Upper lobe of left lung (tissue), 4 donors: ENCODE results near the gene GRHL1.

ENCODE experiments used
- EP300 ChIP-seq, 4 donors: sonication (generic); formaldehyde crosslinking; IDR thresholded peaks; one replicate each; pipeline ENCODE4 v1.5.1; 2017; ENCODE audit warnings: antibody characterized with exemption in 4 of 4, control low read depth in 2 of 4
- POLR2A ChIP-seq, 4 donors: fragments of 450-650 bp; IDR thresholded peaks; one replicate each; pipeline ENCODE4 v1.5.1; 2016 to 2017; ENCODE audit warnings: antibody characterized with exemption in 4 of 4, mild to moderate bottlenecking in 2 of 4
- POLR2AphosphoS5 ChIP-seq, 2 donors: sonication (generic); formaldehyde crosslinking; IDR thresholded peaks; one replicate each; pipeline ENCODE4 v1.5.1; 2017; ENCODE audit warnings: antibody characterized with exemption in 2 of 2
- TF ChIP-seq, protein P1 (sequence below), 6 experiments: fragments of 450-650 bp in 4 of 6; fragments of 200-600 bp in 2 of 6; sonication (generic) in 2 of 6; IDR thresholded peaks; one replicate each; pipeline ENCODE4 v1.5.1; 2016 to 2019; ENCODE audit warnings: antibody characterized with exemption in 6 of 6

DNA sequence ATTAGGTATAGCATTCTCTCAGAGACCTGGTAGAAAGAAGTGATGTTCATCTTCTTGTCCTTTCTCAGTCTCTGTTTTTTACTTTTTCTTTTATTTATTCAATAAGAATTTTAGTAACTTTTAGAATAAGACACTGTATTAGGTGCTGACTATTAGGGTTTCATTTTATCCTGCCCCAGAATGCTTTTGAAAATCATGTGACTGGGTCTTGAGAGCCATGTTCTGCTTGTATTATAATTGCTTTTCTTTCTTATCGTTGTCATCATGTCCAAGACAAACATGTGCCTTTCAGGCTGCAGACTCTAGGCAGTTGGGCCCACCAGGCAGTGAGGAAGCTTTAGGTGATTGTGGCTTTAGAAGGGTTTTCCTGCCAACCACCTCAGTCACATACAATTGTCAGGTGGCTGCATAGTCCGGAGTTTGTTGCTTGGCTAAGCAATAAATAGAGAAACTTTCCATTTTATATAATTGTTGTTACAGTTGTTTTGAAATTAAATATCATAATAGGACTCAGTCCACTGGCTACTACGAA lies 15.1 kb downstream of the GRHL1 start:
- TF ChIP-seq, protein P1, sequence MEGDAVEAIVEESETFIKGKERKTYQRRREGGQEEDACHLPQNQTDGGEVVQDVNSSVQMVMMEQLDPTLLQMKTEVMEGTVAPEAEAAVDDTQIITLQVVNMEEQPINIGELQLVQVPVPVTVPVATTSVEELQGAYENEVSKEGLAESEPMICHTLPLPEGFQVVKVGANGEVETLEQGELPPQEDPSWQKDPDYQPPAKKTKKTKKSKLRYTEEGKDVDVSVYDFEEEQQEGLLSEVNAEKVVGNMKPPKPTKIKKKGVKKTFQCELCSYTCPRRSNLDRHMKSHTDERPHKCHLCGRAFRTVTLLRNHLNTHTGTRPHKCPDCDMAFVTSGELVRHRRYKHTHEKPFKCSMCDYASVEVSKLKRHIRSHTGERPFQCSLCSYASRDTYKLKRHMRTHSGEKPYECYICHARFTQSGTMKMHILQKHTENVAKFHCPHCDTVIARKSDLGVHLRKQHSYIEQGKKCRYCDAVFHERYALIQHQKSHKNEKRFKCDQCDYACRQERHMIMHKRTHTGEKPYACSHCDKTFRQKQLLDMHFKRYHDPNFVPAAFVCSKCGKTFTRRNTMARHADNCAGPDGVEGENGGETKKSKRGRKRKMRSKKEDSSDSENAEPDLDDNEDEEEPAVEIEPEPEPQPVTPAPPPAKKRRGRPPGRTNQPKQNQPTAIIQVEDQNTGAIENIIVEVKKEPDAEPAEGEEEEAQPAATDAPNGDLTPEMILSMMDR (IDR thresholded peaks at IDR 0.05) = no peak
- no peak for TF ChIP-seq POLR2A (IDR thresholded peaks at IDR 0.05)
- TF ChIP-seq POLR2AphosphoS5 (IDR thresholded peaks at IDR 0.05) = no peak
- no peak for TF ChIP-seq EP300 (IDR thresholded peaks at IDR 0.05)
